IPS-15b (cell line): ENCODE measurements around the gene ABI3.
A peak's percentile ranks its signal among the peaks of the same experiment; 100 is the strongest.

Experiments
- H3K27me3 ChIP-seq: one replicate; pipeline ENCODE4 v1.6.1; 2013; ENCODE audit warnings: low read length; ENCODE audit not compliant: control insufficient read depth, insufficient read depth
- H3K36me3 ChIP-seq: one replicate; pipeline ENCODE4 v1.6.1; 2013; ENCODE audit warnings: low read length; ENCODE audit not compliant: control insufficient read depth, insufficient read depth
- H3K4me1 ChIP-seq: one replicate; pipeline ENCODE4 v1.6.1; 2013; ENCODE audit warnings: mild to moderate bottlenecking, low read length; ENCODE audit not compliant: control insufficient read depth, insufficient read depth
- H3K4me3 ChIP-seq: one replicate; pipeline ENCODE4 v1.5.1; 2013; ENCODE audit warnings: low read depth, low read length
- H3K9ac ChIP-seq: one replicate; pipeline ENCODE4 v1.6.1; 2013; ENCODE audit warnings: low read depth, mild to moderate bottlenecking, low read length
- H3K9me3 ChIP-seq: one replicate; pipeline ENCODE4 v1.6.1; 2013; ENCODE audit warnings: mild to moderate bottlenecking, low read length; ENCODE audit not compliant: control insufficient read depth, insufficient read depth

Gene ABI3

GRCh38 chr17:49242813-49243212 is 32.3 kb downstream of the ABI3 start:
- no peak overlapping the region for H3K9ac ChIP-seq
- no peaks in the 10 kb centered on the region for H3K27me3 ChIP-seq
- H3K4me3 ChIP-seq, result no peak overlapping the region
- H3K9me3 ChIP-seq, result no peaks in the 10 kb centered on the region
- H3K36me3 ChIP-seq, result no peaks in the 10 kb centered on the region
- H3K4me1 ChIP-seq, result no peaks in the 10 kb centered on the region

DNA sequence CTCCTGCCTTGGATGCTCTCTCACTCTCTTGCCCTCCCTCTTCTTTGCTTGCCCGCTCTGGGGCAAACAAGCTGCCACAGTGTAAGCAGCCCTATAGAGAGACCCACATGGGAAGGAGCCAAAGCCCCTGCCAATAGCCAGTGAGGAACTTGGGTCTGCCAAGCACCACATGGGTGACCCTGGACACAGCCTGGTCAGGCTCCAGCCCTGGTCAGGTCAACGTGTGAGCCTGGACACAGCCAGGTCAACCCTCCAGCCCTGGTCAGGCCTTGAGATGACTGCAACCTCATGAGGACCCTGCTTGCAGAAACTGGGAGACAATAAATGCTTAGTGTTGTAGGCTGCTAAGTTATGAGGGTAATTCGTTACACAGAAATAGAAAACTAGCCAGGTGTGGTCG is 34.3 kb downstream of the ABI3 start:
- no peaks in the 10 kb centered on the region for H3K9me3 ChIP-seq
- H3K9ac ChIP-seq, result no peak overlapping the region
- H3K4me3 ChIP-seq, result no peak overlapping the region
- H3K36me3 ChIP-seq, result no peaks in the 10 kb centered on the region
- no peaks in the 10 kb centered on the region for H3K4me1 ChIP-seq
- no peaks in the 10 kb centered on the region for H3K27me3 ChIP-seq

DNA sequence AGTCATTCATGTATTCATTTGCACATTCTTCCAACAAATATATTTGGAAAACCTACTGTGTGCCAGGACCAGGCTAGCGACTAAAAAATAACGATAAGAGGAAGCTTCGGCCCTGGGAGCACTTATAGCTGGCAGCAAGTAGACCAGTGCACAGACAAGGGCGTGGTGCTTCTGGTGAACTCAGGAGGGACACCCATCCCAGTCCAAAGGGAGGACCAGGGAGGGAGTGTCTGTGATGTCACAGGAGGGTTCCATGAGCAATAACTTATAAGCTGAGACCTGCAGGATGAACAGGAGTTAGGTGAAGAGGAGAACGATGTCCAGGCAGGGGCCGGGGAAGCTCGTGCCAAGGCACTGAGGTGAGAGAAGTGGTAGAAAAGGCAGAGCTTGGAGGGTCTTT is 37.4 kb downstream of the ABI3 start:
- H3K4me3 ChIP-seq, result no peak overlapping the region
- H3K9ac ChIP-seq, result no peak overlapping the region
- H3K9me3 ChIP-seq, result no peaks in the 10 kb centered on the region
- H3K36me3 ChIP-seq, result no peaks in the 10 kb centered on the region
- no peaks in the 10 kb centered on the region for H3K27me3 ChIP-seq
- no peaks in the 10 kb centered on the region for H3K4me1 ChIP-seq

DNA sequence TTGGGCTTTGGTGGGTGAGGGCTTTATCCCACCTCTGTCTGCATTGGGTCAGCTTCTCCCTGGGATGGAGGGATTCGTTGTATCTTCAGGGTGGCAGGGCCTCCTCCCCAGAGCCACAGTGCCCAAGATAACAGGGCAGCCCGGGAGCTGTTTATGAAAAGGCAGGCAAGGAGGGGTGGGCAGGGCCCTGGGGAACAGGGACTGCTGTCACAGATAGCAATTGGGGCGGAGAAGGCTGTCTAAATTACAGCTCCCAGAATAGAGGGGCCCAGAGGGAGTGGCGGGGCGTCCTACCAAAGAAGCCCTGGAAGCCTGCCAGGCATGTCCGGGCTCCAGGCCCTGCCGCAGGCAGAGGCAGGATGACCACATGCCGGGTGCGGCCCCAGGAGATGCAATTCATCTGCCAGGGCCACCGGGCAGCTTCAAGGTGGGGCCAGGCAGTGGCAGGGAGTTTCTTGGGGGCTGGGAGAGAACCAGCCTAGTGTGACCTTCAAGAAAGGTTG is 38.8 kb downstream of the ABI3 start:
- no peaks in the 10 kb centered on the region for H3K27me3 ChIP-seq
- H3K4me3 ChIP-seq, result no peak overlapping the region
- H3K9ac ChIP-seq, result no peak overlapping the region
- H3K9me3 ChIP-seq, result no peaks in the 10 kb centered on the region
- no peaks in the 10 kb centered on the region for H3K36me3 ChIP-seq
- H3K4me1 ChIP-seq, result no peaks in the 10 kb centered on the region

DNA sequence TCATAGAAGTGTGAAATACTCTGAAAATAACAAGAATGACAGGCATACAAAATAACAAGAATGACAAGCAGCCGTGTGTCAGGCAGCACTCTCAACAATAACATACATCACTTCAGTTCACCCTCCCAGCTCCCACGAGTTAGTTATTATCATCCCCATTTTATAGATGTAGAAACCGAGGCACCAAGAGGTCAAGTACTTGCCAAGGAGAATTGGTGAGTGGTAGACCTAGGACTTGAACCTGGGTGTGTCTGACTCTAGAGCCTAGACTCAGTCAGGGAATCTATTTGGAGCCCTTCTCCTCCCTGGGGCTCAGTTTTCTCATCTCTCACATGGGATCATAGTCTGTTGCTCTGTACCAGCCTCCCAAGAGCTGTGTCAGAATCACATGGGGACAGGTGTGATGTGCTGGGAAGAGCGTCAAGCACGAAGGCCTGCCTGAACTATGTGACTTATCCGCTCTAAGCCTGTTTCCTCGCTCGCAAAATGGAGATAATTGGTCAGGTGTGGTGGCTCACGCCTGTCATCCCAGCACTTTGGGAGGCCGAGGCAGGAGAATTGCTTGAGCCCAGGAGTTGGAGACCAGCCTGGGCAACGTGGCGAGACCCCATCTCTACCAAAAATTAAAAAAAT is 39.5 kb downstream of the ABI3 start:
- Histone ChIP-seq H3K27me3 (no peaks in the 10 kb centered on the region), H3K9me3 (no peaks in the 10 kb centered on the region), H3K9ac (no peak overlapping the region), H3K4me3 (no peak overlapping the region), H3K36me3 (no peaks in the 10 kb centered on the region), H3K4me1 (no peaks in the 10 kb centered on the region)

- H3K4me1 ChIP-seq, result no peaks in the 10 kb centered on the region
- no peaks in the 10 kb centered on the region for H3K36me3 ChIP-seq
- no peaks in the 10 kb centered on the region for H3K9me3 ChIP-seq
- no peak overlapping the region for H3K9ac ChIP-seq
- H3K4me3 ChIP-seq, result no peak overlapping the region
- no peaks in the 10 kb centered on the region for H3K27me3 ChIP-seq
Measured at GRCh38 chr17:49252148-49252695, 41.7 kb downstream of the ABI3 start.

- Histone ChIP-seq H3K4me1 (no peaks in the 10 kb centered on the region), H3K9me3 (no peaks in the 10 kb centered on the region), H3K4me3 (no peak overlapping the region), H3K9ac (no peak overlapping the region), H3K27me3 (no peaks in the 10 kb centered on the region), H3K36me3 (no peaks in the 10 kb centered on the region)
Measured at GRCh38 chr17:49254066-49254465, 43.6 kb downstream of the ABI3 start.

DNA sequence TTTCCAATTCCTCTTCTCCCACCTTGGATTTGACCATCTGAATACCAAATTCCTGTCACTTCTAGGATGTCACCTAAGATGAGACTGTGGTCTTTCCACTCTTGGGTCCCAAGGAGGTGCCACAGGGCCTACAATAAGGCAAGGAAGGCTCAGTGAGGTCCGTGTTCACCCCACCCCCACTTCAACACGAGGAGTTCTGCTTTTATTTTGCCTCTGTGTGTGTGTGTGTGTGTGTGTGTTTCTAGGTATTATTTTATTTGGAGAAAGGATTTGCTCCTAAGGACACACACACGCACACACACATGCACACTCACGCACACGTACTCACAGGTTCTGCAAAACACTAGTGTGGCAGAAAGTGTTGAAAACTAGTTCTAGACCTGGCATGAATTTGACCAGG is 44.6 kb downstream of the ABI3 start:
- Histone ChIP-seq H3K4me3 (no peak overlapping the region), H3K9ac (no peak overlapping the region), H3K27me3 (no peaks in the 10 kb centered on the region), H3K36me3 (no peaks in the 10 kb centered on the region), H3K9me3 (no peaks in the 10 kb centered on the region), H3K4me1 (no peaks in the 10 kb centered on the region)

DNA sequence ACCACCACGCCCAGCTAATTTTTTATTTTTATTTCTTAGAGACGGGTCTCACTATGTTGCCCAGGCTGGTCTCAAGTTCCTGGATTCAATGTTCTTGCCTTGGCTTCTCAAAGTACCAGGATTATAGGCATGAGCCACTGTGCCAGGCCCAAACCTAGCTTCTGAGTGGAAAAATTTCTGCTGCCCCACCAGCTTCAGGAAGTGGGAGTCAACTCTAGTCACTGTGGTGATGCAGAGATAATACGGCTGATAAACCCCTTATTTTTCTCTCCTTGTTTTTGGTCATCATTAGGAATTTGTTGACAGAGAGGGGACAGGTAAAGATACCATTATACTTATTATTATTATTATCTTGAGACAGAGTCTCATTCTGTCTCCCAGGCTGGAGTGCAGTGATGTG is 47.9 kb downstream of the ABI3 start:
- H3K4me1 ChIP-seq, result no peaks in the 10 kb centered on the region
- no peak overlapping the region for H3K4me3 ChIP-seq
- H3K9me3 ChIP-seq, result no peaks in the 10 kb centered on the region
- H3K36me3 ChIP-seq, result no peaks in the 10 kb centered on the region
- H3K9ac ChIP-seq, result no peak overlapping the region
- H3K27me3 ChIP-seq, result peaks cover 9% of the 10 kb centered on the region

DNA sequence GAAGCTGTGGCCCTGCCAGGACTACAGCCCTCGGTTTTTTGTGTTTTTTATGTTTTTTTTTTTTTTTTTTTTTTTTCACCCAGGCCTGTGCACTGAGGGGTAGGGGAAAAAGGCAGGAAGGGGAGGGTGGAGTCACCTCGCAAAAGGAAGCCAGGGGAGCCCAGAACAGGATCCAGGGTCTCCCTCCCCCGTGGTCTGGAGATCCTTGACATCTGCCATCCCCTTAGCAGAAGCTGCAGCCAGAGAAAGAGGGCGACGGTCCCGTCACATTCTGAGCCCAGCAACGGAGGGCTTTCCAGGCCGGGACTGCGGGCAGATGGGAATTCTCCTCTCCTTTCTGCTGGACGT is 49.1 kb downstream of the ABI3 start:
- Histone ChIP-seq H3K9ac (no peak overlapping the region), H3K36me3 (no peaks in the 10 kb centered on the region), H3K4me1 (no peaks in the 10 kb centered on the region), H3K4me3 (peak overlapping the region; percentile 74), H3K9me3 (no peaks in the 10 kb centered on the region), H3K27me3 (peaks cover 9% of the 10 kb centered on the region)

DNA sequence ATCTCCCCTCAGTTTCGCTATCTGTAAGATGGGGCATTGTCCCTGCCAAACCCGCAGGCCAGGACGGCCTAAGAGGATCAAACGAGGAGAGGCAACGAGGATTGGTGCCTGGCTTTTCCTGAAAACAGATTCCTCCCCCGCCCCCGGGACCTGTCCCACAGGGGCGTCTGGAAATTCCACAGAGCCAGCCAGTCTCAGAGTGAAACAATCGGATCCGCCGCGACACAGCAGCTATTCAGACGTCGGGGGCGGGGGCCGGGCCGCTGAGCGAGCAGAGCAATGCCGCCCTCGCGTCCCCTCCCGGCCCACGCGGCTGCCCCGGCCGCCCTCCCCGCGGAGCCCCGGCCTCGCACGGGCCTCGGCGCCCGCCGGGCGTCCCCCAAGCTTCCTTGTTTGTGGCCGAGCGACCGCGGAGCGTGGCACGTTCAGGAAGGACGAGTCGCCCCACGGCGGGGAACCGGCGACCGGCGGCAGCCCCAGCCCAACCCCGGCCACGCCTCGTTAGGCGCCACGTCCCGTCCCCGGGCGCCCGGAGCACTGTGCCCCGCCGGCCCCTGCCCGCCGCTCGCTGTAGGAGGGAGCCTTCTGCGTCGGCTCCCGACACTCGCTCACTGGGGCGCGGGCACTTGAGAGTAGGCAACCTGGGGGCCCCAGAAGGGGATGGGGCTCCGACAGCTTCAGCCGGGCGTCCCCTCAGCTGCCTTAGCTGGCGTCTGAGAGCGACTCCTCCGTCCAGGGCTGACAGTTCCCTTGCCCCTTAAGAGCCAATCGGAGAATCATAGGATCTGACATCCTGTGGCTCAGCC is 49.7 kb downstream of the ABI3 start:
- Histone ChIP-seq H3K4me3 (peak overlapping the region; percentile 74), H3K9me3 (no peaks in the 10 kb centered on the region), H3K27me3 (peaks cover 9% of the 10 kb centered on the region), H3K4me1 (no peaks in the 10 kb centered on the region), H3K36me3 (no peaks in the 10 kb centered on the region), H3K9ac (no peak overlapping the region)

DNA sequence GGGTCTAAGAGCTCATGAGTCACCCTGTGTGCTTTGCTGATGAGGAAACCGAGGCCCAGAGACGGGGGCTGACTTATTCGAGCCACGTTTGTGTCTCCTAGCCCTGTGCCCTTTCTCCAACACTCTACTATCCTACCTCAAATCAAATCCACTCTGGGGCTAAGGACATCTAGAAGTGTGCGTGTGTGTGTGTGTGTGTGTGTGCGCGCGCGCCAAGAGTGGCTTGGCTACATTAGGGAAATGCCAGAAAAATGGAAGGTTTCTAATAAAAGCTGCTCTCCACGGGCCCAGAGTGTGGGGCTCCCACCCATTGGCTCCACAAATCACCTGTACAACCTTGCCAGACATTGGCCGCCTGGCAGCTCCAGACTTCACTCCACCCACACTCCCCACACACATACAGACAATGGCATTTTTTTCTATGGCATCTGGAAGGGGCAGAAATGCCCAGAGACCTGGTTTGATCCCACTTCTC is 50.3 kb downstream of the ABI3 start:
- H3K27me3 ChIP-seq, result peaks cover 9% of the 10 kb centered on the region
- H3K4me1 ChIP-seq, result no peaks in the 10 kb centered on the region
- H3K4me3 ChIP-seq, result peak overlapping the region; percentile 74
- no peak overlapping the region for H3K9ac ChIP-seq
- H3K9me3 ChIP-seq, result no peaks in the 10 kb centered on the region
- no peaks in the 10 kb centered on the region for H3K36me3 ChIP-seq
